ENCODE measurements around the gene SCML2. TPM values are rescaled to one million over a fixed set of nuclear protein-coding genes. Genes with fewer than 3 reads are reported as not detected.

Gene SCML2
- total and polyA plus RNA-seq, 10 of the 15 experiments (the other 5 are each of a cell fraction or from before 2014, with no cell fraction given), result 1.5 to 4.4 (median 2.6) TPM

GRCh38 chrX:18271309-18271708, 83.2 kb downstream of the SCML2 start:
- ChIA-PET CTCF (no interaction called here), POLR2A (no interaction called here), SMC1A (ENCODE audit: uncharacterized antibody, unreplicated experiment) (no interaction called here), RAD21 (ENCODE audit: unreplicated experiment) (no interaction called here)
- no peak for FAIRE-seq
- Histone ChIP-seq H3K9ac (ENCODE audit: control insufficient read depth, insufficient read depth, low read length) (no peak overlapping the region), H3K9me3 (replicated peaks; ENCODE audit: control insufficient read depth, insufficient read depth, low read length) (no peaks in the 10 kb centered on the region), H2AFZ (ENCODE audit: control insufficient read depth, low read depth, low read length) (no peak overlapping the region), H3K4me3 (no peak overlapping the region), H3K4me2 (ENCODE audit: control insufficient read depth, insufficient read depth) (no peak overlapping the region), H3K27me3 (replicated peaks in 1 of 2; ENCODE audit: control insufficient read depth in 2 of 2, insufficient read depth in 2 of 2, low read length in 1 of 2) (no peaks in the 10 kb centered on the region), H4K20me1 (ENCODE audit: control insufficient read depth, insufficient read depth) (no peaks in the 10 kb centered on the region), H3K79me2 (ENCODE audit: control insufficient read depth, insufficient read depth, low read length) (no peaks in the 10 kb centered on the region), H3K36me3 (ENCODE audit: control insufficient read depth in 2 of 2, insufficient read depth in 2 of 2, low read length in 1 of 2) (no peaks in the 10 kb centered on the region), H3K27ac (ENCODE audit: control insufficient read depth, insufficient read depth) (no peak overlapping the region), H3K4me1 (ENCODE audit: control insufficient read depth, insufficient read depth, low read length) (no peaks in the 10 kb centered on the region)
- no peak for DNase-seq (ENCODE audit: low read depth, low spot score)
- in situ Hi-C loops (cut with MboI) (no loop called here), intact Hi-C loops (cut with micrococcal nuclease; ENCODE audit: unreplicated experiment) (no loop called here)
- BruUV-seq (replicated peaks), result no TSS peak
- ATAC-seq, result no peak
- 34% methylated on average over 2 of the region's 2 CpGs for WGBS (ENCODE audit: insufficient coverage, insufficient replicate concordance, low lambda C conversion rate, missing lambda C conversion rate)
- TF ChIP-seq LARP7 (IDR thresholded peaks at IDR 0.05), result no peak

- ChIA-PET POLR2A (no interaction called here), RAD21 (ENCODE audit: unreplicated experiment) (no interaction called here), SMC1A (ENCODE audit: uncharacterized antibody, unreplicated experiment) (interaction anchor here (1.2 kb wide), 1 partner anchor 9 kb away, joined by 3 read pairs; no protein-coding TSS in a partner anchor), CTCF (interaction anchor here (1.4 kb wide), 1 partner anchor 16 kb away, joined by 4 read pairs; no protein-coding TSS in a partner anchor)
- Histone ChIP-seq H3K79me2 (ENCODE audit: control insufficient read depth, insufficient read depth, low read length) (no peaks in the 10 kb centered on the region), H3K4me2 (ENCODE audit: control insufficient read depth, insufficient read depth) (no peak overlapping the region), H2AFZ (ENCODE audit: control insufficient read depth, low read depth, low read length) (no peak overlapping the region), H3K4me1 (ENCODE audit: control insufficient read depth, insufficient read depth, low read length) (no peaks in the 10 kb centered on the region), H3K4me3 (no peak overlapping the region), H3K9ac (ENCODE audit: control insufficient read depth, insufficient read depth, low read length) (no peak overlapping the region), H3K36me3 (ENCODE audit: control insufficient read depth in 2 of 2, insufficient read depth in 2 of 2, low read length in 1 of 2) (no peaks in the 10 kb centered on the region), H3K27me3 (replicated peaks in 1 of 2; ENCODE audit: control insufficient read depth in 2 of 2, insufficient read depth in 2 of 2, low read length in 1 of 2) (no peaks in the 10 kb centered on the region), H4K20me1 (ENCODE audit: control insufficient read depth, insufficient read depth) (no peaks in the 10 kb centered on the region), H3K9me3 (replicated peaks; ENCODE audit: control insufficient read depth, insufficient read depth, low read length) (no peaks in the 10 kb centered on the region), H3K27ac (ENCODE audit: control insufficient read depth, insufficient read depth) (no peak overlapping the region)
- 43% methylated on average over 1 of the region's 1 CpG for WGBS (ENCODE audit: insufficient coverage, insufficient replicate concordance, low lambda C conversion rate, missing lambda C conversion rate)
- DNase-seq (ENCODE audit: low read depth, low spot score) (no peak), ATAC-seq (no peak), FAIRE-seq (no peak)
- in situ Hi-C loops (cut with MboI) (no loop called here), intact Hi-C loops (cut with micrococcal nuclease; ENCODE audit: unreplicated experiment) (no loop called here)
- TF ChIP-seq ELK1 (IDR thresholded peaks at IDR 0.05; ENCODE audit: low read depth, low read length), result no peak
- TF ChIP-seq CEBPZ (IDR thresholded peaks at IDR 0.05; ENCODE audit: low read depth, low read length), result no peak
- no peak for TF ChIP-seq ZNF24 (IDR thresholded peaks at IDR 0.05)
- TF ChIP-seq TCF12 (IDR thresholded peaks at IDR 0.05; ENCODE audit: low read depth, low read length), result no peak
- no peak for TF ChIP-seq PKNOX1 (IDR thresholded peaks at IDR 0.05)
- no peak for TF ChIP-seq ATF3 (IDR thresholded peaks at IDR 0.05; ENCODE audit: borderline replicate concordance, extremely low read depth, low read depth, low read length)
- TF ChIP-seq IKZF2 (IDR thresholded peaks at IDR 0.05), result no peak
- TF ChIP-seq SIX5 (IDR thresholded peaks at IDR 0.05; ENCODE audit: low read depth, low read length, severe bottlenecking), result no peak
- no peak for TF ChIP-seq YBX1 (IDR thresholded peaks at IDR 0.05)
- TF ChIP-seq IRF4 (IDR thresholded peaks at IDR 0.05; ENCODE audit: low read depth, low read length), result no peak
- no peak for TF ChIP-seq NFYB (IDR thresholded peaks at IDR 0.05; ENCODE audit: insufficient read depth, low read depth, low read length)
- TF ChIP-seq DPF2 (IDR thresholded peaks at IDR 0.05), result no peak
- no TSS peak for BruUV-seq (replicated peaks)
Observed at GRCh38 chrX:18255059-18255458, 99.4 kb downstream of the SCML2 start.
